ENCODE measurements around the gene ANGEL2. TPM values are rescaled to one million over a fixed set of nuclear protein-coding genes. Genes with fewer than 3 reads are reported as not detected.

The ANGEL2 gene
- total and polyA plus RNA-seq, 2 of the 13 experiments (the other 11 are each of a cell fraction or from before 2014, with no cell fraction given) = 12.3 to 25.4 TPM

- no peak for TF ChIP-seq ZNF512B (CRISPR knock-in tag; IDR thresholded peaks at IDR 0.05; ENCODE audit: borderline replicate concordance)
- TF ChIP-seq CBFB (CRISPR knock-in tag; IDR thresholded peaks at IDR 0.05) = 0 out of 2 replicates have a peak, but pooled peaks have one; percentile 7
- peak; percentile 14; the same call in 1 of the 2 replicates for TF ChIP-seq ZNF225 (CRISPR knock-in tag; IDR thresholded peaks at IDR 0.05)
- TF ChIP-seq RAD21 (CRISPR knock-in tag; IDR thresholded peaks at IDR 0.05) = peak; percentile 28; the same call in 1 of the 2 replicates
- TF ChIP-seq ZNF337 (CRISPR knock-in tag; IDR thresholded peaks at IDR 0.05; ENCODE audit: borderline replicate concordance, low read depth) = no peak
- no peak for TF ChIP-seq ZFP82 (CRISPR knock-in tag; IDR thresholded peaks at IDR 0.05; ENCODE audit: borderline replicate concordance)
- no peak; the same call in 1 of the 2 replicates for TF ChIP-seq ZSCAN30 (CRISPR knock-in tag; IDR thresholded peaks at IDR 0.05)
- no peak for TF ChIP-seq ZBTB4 (CRISPR knock-in tag; IDR thresholded peaks at IDR 0.05; ENCODE audit: borderline replicate concordance)
- TF ChIP-seq ZNF460 (CRISPR knock-in tag; IDR thresholded peaks at IDR 0.05; ENCODE audit: borderline replicate concordance) = no peak
- TF ChIP-seq U2AF2 (IDR thresholded peaks at IDR 0.05; ENCODE audit: low read depth, low read length) = no peak
- no peak for TF ChIP-seq NR1H2 (CRISPR knock-in tag; IDR thresholded peaks at IDR 0.05; ENCODE audit: borderline replicate concordance, low read depth)
- no peak for TF ChIP-seq POLR2AphosphoS2 (IDR thresholded peaks at IDR 0.05; ENCODE audit: low read depth, low read length)
- TF ChIP-seq NFKB2 (CRISPR knock-in tag; IDR thresholded peaks at IDR 0.05; ENCODE audit: borderline replicate concordance) = peak; percentile 82; the same call in 1 of the 2 replicates
- TF ChIP-seq SUZ12 (IDR thresholded peaks at IDR 0.05; ENCODE audit: low read depth, low read length) = peak; percentile 40; the same call in 1 of the 2 replicates
- TF ChIP-seq FOSL1 (CRISPR knock-in tag; IDR thresholded peaks at IDR 0.05; ENCODE audit: borderline replicate concordance) = no peak
- TF ChIP-seq DR1 (CRISPR knock-in tag; IDR thresholded peaks at IDR 0.05) = no peak
These were observed at the start of gene ANGEL2 (continued) for GRCh38 chr1:213015099-213016050.

Data from HepG2 (cell line).